Brain microvascular endothelial cell (primary cell): ENCODE measurements around the gene ZNF598.
A peak's percentile ranks its signal among the peaks of the same experiment; 100 is the strongest.

Experiments used
- DNase-seq: peaks from one replicate; pipeline ENCODE4 v3.0.0-alpha.2; 2020
- H3K27ac ChIP-seq: fragments of 250-450 bp; sonication (Bioruptor Pico); 2 replicates; pipeline ENCODE4 v1.5.1; 2020; ENCODE audit warnings: mild to moderate bottlenecking, moderate library complexity
- H3K27me3 ChIP-seq: fragments of 250-450 bp; sonication (Bioruptor Pico); replicated peaks from 2 replicates; pipeline ENCODE4 v1.5.1; 2020; ENCODE audit warnings: mild to moderate bottlenecking
- H3K36me3 ChIP-seq: fragments of 250-450 bp; sonication (Bioruptor Pico); replicated peaks from 2 replicates; pipeline ENCODE4 v1.5.1; 2020; ENCODE audit warnings: mild to moderate bottlenecking
- H3K4me3 ChIP-seq: 2 replicates; pipeline ENCODE4 v1.5.1; 2011; ENCODE audit warnings: low read depth, mild to moderate bottlenecking, control low read depth, low read length, moderate library complexity
- in situ Hi-C: cut with HindIII; loops from 2 replicates; pipeline ENCODE4 v1.10.0; 2017; ENCODE audit warnings: low sequenced_read_pairs, low pct_ligation_motif_present
- TF ChIP-seq, protein P1 (sequence below): IDR thresholded peaks from 2 replicates; pipeline ENCODE4 v1.5.1; 2011; ENCODE audit warnings: low read depth, mild to moderate bottlenecking, moderate library complexity, low read length, control low read depth, inconsistent platforms; ENCODE audit errors: missing control alignments

Gene ZNF598

DNA sequence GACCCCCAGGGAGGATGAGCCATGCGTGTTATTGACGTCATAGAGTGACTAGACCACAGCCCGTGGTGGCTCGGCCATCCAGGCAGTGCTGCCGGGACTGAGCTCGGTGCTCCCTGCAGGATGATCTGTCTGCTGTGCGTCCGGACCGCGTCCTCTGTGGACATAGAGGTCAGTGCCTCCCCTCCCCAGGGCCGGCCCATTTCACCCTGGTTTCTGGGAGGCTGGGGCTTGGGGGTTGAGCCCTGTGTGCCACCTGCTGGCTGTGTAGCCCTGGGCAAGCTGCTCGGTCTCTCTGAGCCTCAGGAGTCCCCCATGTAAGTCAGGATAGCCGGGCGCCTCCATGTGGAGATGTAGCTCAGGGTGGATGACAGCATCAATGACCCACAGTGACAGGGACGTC lies 46.5 kb upstream of the ZNF598 start:
- H3K27ac ChIP-seq, result no peak overlapping the region
- no peaks in the 10 kb centered on the region for H3K27me3 ChIP-seq
- no peak overlapping the region for H3K4me3 ChIP-seq
- in situ Hi-C loops, result no loop called here
- peaks cover 66% of the 10 kb centered on the region for H3K36me3 ChIP-seq
- TF ChIP-seq, protein P1, sequence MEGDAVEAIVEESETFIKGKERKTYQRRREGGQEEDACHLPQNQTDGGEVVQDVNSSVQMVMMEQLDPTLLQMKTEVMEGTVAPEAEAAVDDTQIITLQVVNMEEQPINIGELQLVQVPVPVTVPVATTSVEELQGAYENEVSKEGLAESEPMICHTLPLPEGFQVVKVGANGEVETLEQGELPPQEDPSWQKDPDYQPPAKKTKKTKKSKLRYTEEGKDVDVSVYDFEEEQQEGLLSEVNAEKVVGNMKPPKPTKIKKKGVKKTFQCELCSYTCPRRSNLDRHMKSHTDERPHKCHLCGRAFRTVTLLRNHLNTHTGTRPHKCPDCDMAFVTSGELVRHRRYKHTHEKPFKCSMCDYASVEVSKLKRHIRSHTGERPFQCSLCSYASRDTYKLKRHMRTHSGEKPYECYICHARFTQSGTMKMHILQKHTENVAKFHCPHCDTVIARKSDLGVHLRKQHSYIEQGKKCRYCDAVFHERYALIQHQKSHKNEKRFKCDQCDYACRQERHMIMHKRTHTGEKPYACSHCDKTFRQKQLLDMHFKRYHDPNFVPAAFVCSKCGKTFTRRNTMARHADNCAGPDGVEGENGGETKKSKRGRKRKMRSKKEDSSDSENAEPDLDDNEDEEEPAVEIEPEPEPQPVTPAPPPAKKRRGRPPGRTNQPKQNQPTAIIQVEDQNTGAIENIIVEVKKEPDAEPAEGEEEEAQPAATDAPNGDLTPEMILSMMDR, result peak; percentile 53
- peak; percentile 37 for DNase-seq

- no peaks in the 10 kb centered on the region for H3K27me3 ChIP-seq
- DNase-seq, result no peak
- H3K27ac ChIP-seq, result no peak overlapping the region
- no peak overlapping the region for H3K4me3 ChIP-seq
- in situ Hi-C loops, result no loop called here
- peaks cover 57% of the 10 kb centered on the region for H3K36me3 ChIP-seq
- TF ChIP-seq, protein P1, result no peak
Observed at GRCh38 chr16:2054543-2055245, 45.1 kb upstream of the ZNF598 start.

GRCh38 chr16:2053897-2054296 lies 44.3 kb upstream of the ZNF598 start:
- in situ Hi-C loops, result no loop called here
- DNase-seq, result no peak
- Histone ChIP-seq H3K4me3 (no peak overlapping the region), H3K27ac (no peak overlapping the region), H3K27me3 (no peaks in the 10 kb centered on the region), H3K36me3 (peaks cover 56% of the 10 kb centered on the region)
- TF ChIP-seq, protein P1, result no peak

DNA sequence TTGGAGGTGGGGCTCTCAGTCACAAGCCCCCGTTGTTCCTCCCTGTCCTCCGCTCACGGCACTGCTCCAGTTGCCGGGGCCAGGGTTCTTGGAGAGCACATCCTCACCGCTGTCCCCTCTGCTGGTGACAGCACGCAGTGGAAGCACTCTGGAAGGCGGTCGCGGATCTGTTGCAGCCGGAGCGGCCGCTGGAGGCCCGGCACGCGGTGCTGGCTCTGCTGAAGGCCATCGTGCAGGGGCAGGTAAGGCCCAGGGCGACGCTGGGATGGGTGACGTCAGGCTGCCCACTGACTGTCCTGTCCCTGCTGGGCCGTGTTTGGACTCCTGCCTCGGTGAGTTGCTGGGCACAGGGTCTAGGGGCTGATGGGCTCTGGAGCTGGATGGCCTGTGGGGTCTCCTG lies 43.6 kb upstream of the ZNF598 start:
- TF ChIP-seq, protein P1, result no peak
- in situ Hi-C loops, result no loop called here
- DNase-seq, result no peak
- Histone ChIP-seq H3K27me3 (no peaks in the 10 kb centered on the region), H3K27ac (no peak overlapping the region), H3K36me3 (peaks cover 51% of the 10 kb centered on the region), H3K4me3 (no peak overlapping the region)

DNA sequence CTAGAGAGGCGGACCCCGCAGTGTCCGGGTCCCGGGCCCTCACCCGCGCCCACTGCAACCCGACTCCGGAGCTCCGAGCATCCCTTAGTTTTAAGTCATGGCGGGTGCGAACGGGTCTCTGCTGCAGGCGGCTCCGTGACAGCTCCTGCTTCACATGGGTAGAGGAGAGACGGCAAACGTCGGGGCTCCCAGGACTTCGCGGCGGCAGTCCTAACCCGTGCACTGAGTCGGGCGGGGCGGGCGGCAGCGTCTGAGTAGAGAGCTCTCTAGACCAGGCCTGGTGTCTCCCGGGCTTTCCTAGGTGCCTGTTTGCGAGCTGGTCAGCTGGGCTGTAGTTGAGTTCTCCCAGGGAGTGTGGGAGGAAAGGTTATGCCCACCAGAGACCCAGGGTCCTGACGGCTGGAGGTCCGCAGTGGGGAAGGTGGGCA lies 38.5 kb upstream of the ZNF598 start:
- H3K27ac ChIP-seq, result no peak overlapping the region
- in situ Hi-C loops, result no loop called here
- peaks cover 19% of the 10 kb centered on the region for H3K36me3 ChIP-seq
- H3K27me3 ChIP-seq, result no peaks in the 10 kb centered on the region
- DNase-seq, result no peak
- TF ChIP-seq, protein P1, result no peak
- peak overlapping the region; percentile 83 for H3K4me3 ChIP-seq
